Hepatocyte (in vitro differentiated cells): Measurements from ENCODE around the gene DNMT1. TPM values are rescaled to one million over a fixed set of nuclear protein-coding genes. Genes with fewer than 3 reads are reported as not detected.

Experiments used
- DNase-seq: peaks from one replicate; pipeline ENCODE4 v3.0.0-alpha.2; 2016; ENCODE audit warnings: low spot score
- H2AFZ ChIP-seq: fragments of 200-600 bp; sonication (generic); 2 replicates; pipeline ENCODE4 v1.6.0; 2016; ENCODE audit warnings: antibody characterized with exemption, mild to moderate bottlenecking
- H3K27ac ChIP-seq: fragments of 200-600 bp; sonication (generic); 2 replicates; pipeline ENCODE4 v1.5.1; 2016; ENCODE audit warnings: mild to moderate bottlenecking
- H3K27me3 ChIP-seq: fragments of 200-600 bp; sonication (generic); 2 replicates; pipeline ENCODE4 v1.6.1; 2016
- H3K36me3 ChIP-seq: fragments of 200-600 bp; sonication (generic); replicated peaks from 2 replicates; pipeline ENCODE4 v1.5.1; 2016; ENCODE audit warnings: low read depth; ENCODE audit not compliant: insufficient read depth
- H3K4me1 ChIP-seq: fragments of 200-600 bp; sonication (generic); 2 replicates; pipeline ENCODE4 v1.5.1; 2016; ENCODE audit warnings: mild to moderate bottlenecking, moderate library complexity; ENCODE audit not compliant: insufficient read depth
- H3K4me2 ChIP-seq: fragments of 200-600 bp; sonication (generic); 2 replicates; pipeline ENCODE4 v1.6.0; 2016
- H3K4me3 ChIP-seq: fragments of 200-600 bp; sonication (generic); 2 replicates; pipeline ENCODE4 v1.5.1; 2016; ENCODE audit warnings: mild to moderate bottlenecking
- H3K79me2 ChIP-seq: fragments of 200-600 bp; sonication (generic); 2 replicates; pipeline ENCODE4 v1.6.0; 2017; ENCODE audit warnings: mild to moderate bottlenecking
- H3K9me2 ChIP-seq: fragments of 200-600 bp; sonication (generic); replicated peaks from 2 replicates; pipeline ENCODE4 v1.6.0; 2017; ENCODE audit warnings: mild to moderate bottlenecking; ENCODE audit not compliant: insufficient read depth
- H3K9me3 ChIP-seq: fragments of 200-600 bp; sonication (generic); 2 replicates; pipeline ENCODE4 v1.5.1; 2016; ENCODE audit warnings: low read depth, mild to moderate bottlenecking
- H4K20me1 ChIP-seq: fragments of 200-600 bp; sonication (generic); 2 replicates; pipeline ENCODE4 v1.6.0; 2016; ENCODE audit warnings: mild to moderate bottlenecking; ENCODE audit not compliant: insufficient read depth, poor library complexity, severe bottlenecking
- CTCF ChIP-seq: fragments of 200-600 bp; sonication (generic); IDR thresholded peaks from 2 replicates; pipeline ENCODE4 v1.5.1; 2016; ENCODE audit warnings: antibody characterized with exemption, mild to moderate bottlenecking; ENCODE audit not compliant: poor library complexity
- EZH2 ChIP-seq: fragments of 200-600 bp; sonication (generic); IDR thresholded peaks from 2 replicates; pipeline ENCODE4 v1.6.1; 2016; ENCODE audit warnings: antibody characterized with exemption, mild to moderate bottlenecking, borderline replicate concordance
- EZH2phosphoT487 ChIP-seq: fragments of 200-600 bp; sonication (generic); IDR thresholded peaks from one replicate; pipeline ENCODE4 v1.6.1; 2018; ENCODE audit warnings: antibody characterized with exemption, mild to moderate bottlenecking, low read depth, moderate library complexity; ENCODE audit not compliant: unreplicated experiment, severe bottlenecking
- WGBS: methylation state at CpG from one replicate; pipeline ENCODE4 v1.1.6; 2016; ENCODE audit warnings: low lambda C conversion rate; ENCODE audit errors: missing lambda C conversion rate; 5-methylcytosine and 5-hydroxymethylcytosine counted together
- polyA plus RNA-seq: library from polyadenylated mRNA; unstranded; fragments of >200 nt; fragmentation: Nextera tagmentation; extraction: Ambion mirVana; gene quantifications from 2 replicates; pipeline ENCODE4 v1.2.1, GENCODE V29; 2016
- total RNA-seq: library from RNA; depleted of rRNA; stranded (reverse); fragments of >200 nt; gene quantifications from 2 replicates; pipeline ENCODE4 v1.2.3, GENCODE V29; 2014

The DNMT1 gene
- total and polyA plus RNA-seq, 2 experiments from 2014 or later: 55.2 to 63.5 TPM

GRCh38 chr19:10114651-10115391 is 79.9 kb downstream of the DNMT1 start:
- TF ChIP-seq CTCF: no peak
- no peak for TF ChIP-seq EZH2
- no peak for TF ChIP-seq EZH2phosphoT487
- no peaks in the 10 kb centered on the region for H4K20me1 ChIP-seq
- H3K9me2 ChIP-seq: no peaks in the 10 kb centered on the region
- no peaks in the 10 kb centered on the region for H3K9me3 ChIP-seq
- WGBS: 91% methylated on average over 24 of the region's 26 CpGs
- no peak overlapping the region for H3K27ac ChIP-seq
- no peak overlapping the region for H3K4me3 ChIP-seq
- no peak overlapping the region for H2AFZ ChIP-seq
- no peaks in the 10 kb centered on the region for H3K27me3 ChIP-seq
- H3K4me1 ChIP-seq: peaks cover 3% of the 10 kb centered on the region
- H3K4me2 ChIP-seq: no peak overlapping the region
- peaks cover 24% of the 10 kb centered on the region for H3K79me2 ChIP-seq
- no peaks in the 10 kb centered on the region for H3K36me3 ChIP-seq
- no peak for DNase-seq

- peaks cover 3% of the 10 kb centered on the region for H3K4me1 ChIP-seq
- H3K4me3 ChIP-seq: no peak overlapping the region
- H3K9me2 ChIP-seq: no peaks in the 10 kb centered on the region
- TF ChIP-seq EZH2phosphoT487 (no peak), CTCF (no peak), EZH2 (no peak)
- WGBS: 95% methylated on average over 38 of the region's 43 CpGs
- H3K79me2 ChIP-seq: peaks cover 20% of the 10 kb centered on the region
- H3K27me3 ChIP-seq: no peaks in the 10 kb centered on the region
- DNase-seq: no peak
- H3K36me3 ChIP-seq: no peaks in the 10 kb centered on the region
- no peak overlapping the region for H3K4me2 ChIP-seq
- H2AFZ ChIP-seq: no peak overlapping the region
- H3K9me3 ChIP-seq: no peaks in the 10 kb centered on the region
- H4K20me1 ChIP-seq: no peaks in the 10 kb centered on the region
- no peak overlapping the region for H3K27ac ChIP-seq
Measured at GRCh38 chr19:10113964-10114650, 80.6 kb downstream of the DNMT1 start.

- no peak overlapping the region for H3K27ac ChIP-seq
- no peak overlapping the region for H2AFZ ChIP-seq
- H3K27me3 ChIP-seq: no peaks in the 10 kb centered on the region
- no peak overlapping the region for H3K4me3 ChIP-seq
- WGBS: 92% methylated on average over 19 of the region's 19 CpGs
- no peaks in the 10 kb centered on the region for H4K20me1 ChIP-seq
- H3K79me2 ChIP-seq: peaks cover 14% of the 10 kb centered on the region
- no peaks in the 10 kb centered on the region for H3K36me3 ChIP-seq
- no peak for DNase-seq
- H3K9me3 ChIP-seq: no peaks in the 10 kb centered on the region
- no peak overlapping the region for H3K4me2 ChIP-seq
- peaks cover 3% of the 10 kb centered on the region for H3K4me1 ChIP-seq
- TF ChIP-seq CTCF (no peak), EZH2phosphoT487 (no peak), EZH2 (no peak)
- H3K9me2 ChIP-seq: no peaks in the 10 kb centered on the region
Measured at GRCh38 chr19:10113592-10113963, 81.2 kb downstream of the DNMT1 start.
